GM21515 (cell line): ENCODE results near the gene JMJD1C.
A peak's percentile ranks its signal among the peaks of the same experiment; 100 is the strongest.

Experiments used
- ATAC-seq: cut with Tn5 transposase; IDR thresholded peaks from one replicate; pipeline ENCODE4 v1.9.1; 2021; ENCODE audit not compliant: unreplicated experiment

JMJD1C gene

DNA sequence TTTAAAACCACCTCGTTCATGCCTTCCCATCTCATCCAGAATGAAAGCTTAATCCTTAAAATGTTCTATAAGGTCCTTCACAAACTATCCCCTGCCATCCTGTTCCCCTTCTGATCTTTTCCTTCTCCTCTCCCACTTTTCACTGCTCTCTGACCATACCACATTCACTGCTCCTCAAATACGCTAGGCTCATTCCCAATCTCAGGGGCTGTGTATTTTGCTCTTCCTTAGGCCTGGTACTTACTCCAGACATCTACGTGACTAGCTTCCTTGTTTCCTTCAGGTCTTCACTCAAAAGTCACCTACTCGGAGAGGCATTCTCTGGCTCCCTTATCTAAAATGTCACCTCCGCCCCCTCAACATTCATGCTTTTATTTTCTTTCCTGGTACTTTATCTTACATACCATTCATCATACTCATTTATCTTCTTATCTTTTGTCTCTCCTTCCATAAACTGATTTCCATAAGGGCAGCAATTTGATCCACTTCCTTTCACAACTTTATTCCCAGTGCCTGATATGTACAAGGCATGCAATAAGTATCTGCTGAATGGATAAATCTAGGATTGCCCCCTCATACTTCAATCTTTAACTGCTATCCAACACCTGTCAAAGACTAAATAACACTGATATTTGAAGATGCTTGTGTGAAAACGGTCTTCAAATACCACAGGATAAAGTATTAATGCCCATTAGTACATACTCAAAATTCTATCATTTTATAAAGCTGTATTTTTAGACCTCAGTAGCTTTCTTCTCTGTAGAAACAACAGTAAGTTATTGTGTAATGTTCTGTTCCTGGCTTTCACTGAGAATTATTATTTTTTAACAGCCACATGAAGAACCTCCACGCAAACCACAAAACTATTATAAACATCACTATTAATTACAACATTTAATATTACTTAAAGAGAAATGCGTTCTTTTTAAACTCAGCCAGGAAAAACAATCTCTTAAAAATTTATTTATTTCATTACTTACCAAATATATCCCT, 27.0 kb downstream of the JMJD1C start:
- ATAC-seq = no peak

DNA sequence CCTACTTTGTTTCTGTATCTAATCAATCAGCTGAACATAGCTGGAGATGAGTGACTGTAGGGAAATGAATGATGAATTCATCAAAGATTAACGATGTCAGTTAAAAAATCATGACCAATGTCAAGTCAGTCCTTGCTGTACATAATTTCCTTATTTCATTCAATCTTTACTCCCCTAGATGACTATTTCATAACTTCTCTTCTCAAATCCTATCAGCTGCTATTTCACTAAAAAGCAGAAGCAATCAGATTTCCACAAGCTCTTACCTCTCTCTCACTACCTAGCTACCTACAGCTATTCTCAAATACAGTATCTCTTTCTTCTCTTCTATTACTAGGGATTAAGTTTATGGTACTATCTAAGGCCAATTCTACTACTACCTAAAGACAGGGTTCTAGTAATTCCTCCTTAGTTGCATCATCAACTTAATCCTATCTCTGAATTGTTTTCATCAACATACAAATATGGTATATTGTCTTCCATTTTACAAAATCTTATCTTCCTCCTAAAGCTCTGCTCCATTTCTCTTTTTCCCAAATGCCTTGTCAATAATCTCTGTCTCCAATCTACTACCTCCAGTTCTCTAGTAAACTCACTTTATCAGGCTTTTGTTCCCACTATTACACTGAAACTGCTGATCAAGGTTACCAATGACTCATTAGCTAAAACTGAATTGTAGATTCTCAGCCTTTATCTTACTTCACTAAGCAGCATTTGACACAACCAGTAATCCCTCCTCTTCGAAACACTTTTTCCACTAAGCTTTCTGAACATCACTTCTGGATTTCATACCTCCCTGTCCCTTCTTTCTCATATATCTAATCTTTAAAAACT, 28.4 kb downstream of the JMJD1C start:
- ATAC-seq = no peak

DNA sequence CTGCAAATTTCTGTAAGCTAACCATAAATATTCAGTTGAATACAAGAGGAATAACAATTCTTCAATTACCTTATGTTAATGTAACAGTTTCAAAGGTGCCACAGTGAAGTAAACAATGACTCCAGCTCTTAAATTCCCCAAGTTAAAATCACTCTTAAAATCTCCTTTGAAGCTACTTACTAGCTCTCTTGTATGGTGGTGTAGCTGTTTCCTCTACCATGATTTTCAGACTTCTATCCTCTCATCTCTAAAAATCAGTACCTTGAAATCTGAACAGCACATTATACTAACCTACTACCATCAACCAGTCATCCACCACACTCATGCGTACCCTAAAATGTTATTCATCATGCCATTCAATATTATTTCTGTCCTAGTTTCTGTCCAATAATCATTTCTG, 29.6 kb downstream of the JMJD1C start:
- ATAC-seq = no peak

DNA sequence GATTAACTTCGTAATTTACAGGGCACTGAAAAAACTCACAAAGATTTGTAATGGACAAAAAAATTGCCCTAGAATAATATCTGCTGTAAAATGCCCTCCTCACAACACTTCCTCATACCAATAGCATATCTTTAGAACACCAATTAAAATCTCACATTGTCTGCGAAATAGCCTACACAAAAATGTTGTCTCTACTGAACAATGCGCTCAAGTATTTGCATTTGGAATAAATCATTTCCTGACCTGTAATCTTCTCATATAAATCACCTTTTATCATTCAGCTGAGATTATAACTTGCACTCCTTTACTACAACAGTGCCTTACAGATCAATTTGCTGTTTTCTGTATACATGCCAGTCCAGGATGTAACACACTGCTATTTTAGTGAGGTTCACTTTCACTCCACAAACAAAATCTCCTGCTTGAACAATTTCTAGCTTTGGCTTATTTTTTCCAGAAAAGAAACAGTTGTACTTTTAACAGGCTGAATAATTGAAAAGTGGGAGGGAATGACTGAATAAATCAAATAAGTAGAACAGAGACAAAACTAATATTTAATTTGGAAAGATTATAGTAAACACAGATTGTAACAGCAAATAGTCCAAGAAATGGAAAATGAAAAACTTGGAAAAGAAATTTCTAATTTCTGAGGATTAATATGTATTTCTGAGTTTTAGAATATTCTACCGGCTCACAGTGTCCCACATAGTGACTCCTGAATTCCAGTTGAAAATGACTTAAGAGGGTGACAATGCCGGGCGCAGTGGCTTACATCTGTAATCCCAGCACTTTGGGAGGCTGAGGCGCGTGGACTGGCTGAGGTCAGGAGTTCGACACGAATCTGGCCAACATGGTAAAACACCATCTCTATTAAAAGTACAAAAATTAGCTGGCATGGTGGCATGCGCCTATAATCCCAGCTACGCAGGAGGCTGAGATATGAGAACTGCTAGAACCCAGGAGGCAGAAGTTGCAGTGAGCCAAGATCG, 30.6 kb downstream of the JMJD1C start:
- ATAC-seq = no peak

DNA sequence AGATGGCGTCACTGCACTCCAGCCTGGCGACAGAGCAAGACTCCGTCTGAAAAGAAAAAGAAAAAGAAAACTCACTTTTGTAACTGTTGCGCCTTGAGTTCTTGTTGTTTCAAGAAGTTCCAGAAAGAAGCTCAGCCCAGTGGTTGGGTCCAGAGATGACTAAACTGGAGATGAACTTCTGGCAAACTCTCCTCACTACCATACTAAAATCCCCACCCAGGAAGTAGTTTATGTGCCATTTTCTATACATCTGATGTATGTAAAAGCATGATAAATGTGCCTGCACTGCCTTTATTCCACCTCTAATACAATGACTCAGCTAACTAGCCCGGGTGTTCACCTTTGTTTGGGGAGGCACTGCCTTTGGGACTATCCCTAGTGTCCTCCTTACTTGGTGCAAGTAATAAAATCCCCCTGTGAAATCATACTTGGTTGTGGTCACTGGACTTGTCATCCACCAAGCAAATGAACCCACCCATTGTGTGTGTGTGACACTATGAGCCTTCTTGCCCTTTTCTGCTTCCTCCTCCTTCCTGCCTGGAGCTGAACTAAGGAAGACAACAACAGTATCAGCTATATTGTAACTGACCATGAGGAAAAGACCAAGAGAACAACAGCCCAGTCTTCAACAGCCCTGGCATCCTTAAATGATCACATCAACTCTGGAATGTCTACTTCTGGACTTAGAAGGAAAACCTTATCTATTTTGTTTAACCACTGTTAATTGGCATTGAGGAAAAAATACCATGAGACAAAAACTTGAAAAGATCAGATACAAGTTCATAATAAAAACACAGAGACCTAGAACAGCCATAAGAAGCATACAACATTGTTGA, 33.6 kb downstream of the JMJD1C start:
- no peak for ATAC-seq

DNA sequence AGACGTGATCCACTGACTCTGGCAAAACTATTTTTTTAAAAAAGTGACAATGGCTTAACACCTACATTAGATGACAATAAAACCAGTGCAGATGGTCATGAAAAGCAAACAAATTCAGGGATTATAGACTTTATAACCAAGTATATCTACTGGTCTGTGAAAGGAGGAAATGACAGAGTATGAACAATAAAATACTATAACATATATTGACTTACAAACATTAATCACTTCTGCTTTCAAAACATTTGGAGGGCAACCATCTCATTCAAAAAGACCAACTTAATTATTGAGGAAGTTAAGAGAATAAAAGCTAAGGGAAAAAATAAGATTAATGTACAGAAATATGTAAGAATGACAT, 34.8 kb downstream of the JMJD1C start:
- ATAC-seq = no peak

DNA sequence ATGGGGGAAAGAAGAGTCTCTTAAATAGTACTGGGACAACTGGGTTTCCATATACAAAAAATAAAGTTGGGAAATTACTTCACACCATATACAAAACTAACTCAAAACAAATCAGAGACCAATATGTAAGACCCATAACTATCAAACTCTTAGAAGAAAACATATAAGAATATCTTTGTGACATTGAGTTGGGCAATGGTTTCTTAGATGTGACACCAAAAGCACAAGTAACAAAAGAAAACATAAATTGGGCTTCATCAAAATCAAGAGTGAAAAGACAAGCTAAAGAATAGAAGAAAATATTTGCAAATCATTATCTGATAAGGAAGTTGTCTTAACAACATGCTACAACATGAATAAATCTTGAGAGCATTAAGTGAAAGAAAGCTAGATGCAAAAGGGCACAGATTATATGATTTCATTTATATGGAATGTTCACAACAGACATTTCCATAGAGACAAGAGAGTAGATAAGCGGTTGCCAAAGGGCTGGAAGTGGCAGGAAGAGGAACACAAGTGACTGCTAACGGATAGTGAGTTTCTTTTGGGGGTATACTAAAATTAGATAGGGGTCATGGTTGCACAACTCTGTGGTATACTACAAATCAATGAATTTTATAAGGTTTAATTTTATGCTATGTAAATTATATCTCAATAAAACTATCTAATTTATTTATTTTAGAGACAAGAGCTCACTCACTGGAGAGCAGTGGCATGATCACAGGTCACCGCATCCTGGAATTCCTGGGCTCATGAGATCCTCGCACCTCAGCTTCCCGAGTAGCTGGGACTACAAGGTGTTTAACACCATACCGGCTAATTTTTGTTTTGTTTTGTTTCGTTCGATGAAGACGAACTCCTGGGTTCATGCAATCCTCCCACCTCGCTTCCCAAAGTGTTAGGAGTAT, 35.4 kb downstream of the JMJD1C start:
- no peak for ATAC-seq

DNA sequence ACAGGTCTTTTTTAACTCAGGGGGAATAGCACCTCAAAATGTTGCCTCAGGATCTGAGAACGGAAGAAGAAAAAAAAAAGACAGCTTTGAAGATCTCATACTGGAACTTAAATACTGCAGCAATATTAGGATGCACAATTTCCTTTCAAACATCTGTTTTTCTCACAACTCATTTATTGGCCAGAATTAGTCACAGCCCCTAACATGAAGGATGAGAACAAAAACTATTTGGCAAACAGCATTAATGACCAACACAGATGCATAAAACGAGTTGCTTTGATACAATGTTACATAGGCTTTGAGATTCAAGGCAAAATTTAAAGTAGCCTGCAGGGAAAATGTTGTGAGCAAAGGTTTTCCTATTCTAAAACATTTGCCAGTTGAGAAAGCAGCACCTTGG, 36.5 kb downstream of the JMJD1C start:
- no peak for ATAC-seq

DNA sequence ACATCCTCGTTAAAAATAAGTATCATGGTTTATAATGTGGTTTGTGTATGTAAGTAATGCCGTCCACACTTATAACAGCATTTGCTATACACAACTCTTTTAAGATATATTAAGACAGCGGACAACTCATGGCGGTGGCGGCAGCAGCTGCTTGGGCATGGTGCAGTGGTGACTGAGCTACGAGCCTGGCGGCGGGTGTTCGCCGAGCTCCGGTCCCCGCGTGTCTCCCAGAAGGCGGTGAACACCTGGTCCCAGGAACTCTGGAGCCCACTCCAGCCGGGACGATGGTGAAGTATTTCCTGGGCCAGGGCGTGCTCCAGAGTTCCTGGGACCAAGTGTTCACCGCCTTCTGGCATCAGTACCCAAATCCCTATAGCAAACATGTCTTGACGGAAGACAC, 38.8 kb downstream of the JMJD1C start:
- ATAC-seq = no peak

DNA sequence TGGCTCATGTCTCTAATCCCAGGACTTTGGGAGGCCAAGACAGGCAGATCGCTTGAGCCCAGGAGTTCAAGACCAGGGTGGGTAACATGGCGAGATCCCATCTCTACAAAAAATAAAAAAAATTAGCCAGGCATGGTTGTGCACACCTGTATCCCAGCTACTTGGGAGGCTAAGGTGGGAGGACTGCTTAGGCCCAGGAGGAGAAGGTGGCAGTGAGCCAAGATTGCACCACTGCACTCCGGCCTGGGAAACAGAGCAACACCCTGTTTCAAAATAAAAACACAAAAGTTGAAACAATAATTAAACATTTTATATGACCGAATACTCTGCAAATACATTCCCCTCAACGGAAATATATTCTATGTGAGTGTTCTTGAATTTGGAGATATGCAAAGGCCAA, 40.3 kb downstream of the JMJD1C start:
- no peak for ATAC-seq

DNA sequence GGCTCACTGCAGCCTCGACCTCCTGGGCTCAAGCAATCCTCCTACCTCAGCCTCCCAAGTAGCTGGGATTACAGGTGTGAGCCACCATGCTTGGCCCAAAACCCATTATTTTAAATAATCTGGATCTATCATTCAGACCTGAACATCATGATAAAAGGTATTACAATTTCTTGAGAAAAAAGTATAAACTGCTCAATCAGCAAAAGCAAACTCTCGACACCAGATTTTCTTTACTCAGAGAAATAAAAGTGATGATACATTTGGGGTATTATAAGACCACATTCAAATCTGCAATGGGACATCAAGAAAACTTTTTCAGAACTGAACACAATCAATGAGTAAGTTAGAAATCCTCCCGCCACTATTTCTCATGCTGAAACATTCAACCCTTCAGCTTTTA, 41.2 kb downstream of the JMJD1C start:
- no peak for ATAC-seq

DNA sequence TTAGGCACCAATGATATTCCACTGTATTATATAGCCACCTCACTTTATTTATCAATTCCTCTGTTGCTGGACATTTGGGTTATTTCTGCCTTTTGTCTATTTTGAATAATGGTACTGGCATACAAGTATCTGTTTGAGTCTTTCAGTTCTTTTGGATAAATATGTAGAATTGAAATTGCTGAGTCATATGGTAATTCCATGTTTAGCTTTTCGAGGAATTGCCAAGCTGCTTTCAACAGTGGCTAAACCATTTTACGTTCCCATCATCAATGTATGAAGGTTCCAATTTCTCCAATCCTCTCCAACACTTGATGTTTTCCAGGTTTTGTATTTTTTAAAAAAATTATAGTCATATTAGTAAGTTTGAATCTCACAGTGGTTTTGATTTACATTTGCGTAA, 42.3 kb downstream of the JMJD1C start:
- ATAC-seq = no peak

DNA sequence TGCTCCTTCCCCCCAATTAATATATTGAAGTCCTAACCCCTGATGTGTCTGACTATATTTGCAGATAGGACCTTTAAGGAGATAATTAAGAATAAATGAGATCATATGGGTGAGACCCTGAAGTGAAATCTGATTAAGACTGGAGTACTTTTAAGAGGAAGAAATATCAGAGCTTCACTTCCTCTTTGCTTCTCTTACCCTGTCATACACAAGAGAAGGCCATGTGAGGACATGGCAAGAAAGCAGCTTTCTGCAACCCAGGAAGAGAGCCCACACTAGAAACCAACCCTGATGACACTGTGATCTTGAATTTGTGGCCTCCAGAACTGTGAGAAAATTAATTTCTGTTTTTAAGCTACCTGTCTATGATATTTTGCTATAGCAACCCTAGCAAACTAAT, 44.2 kb downstream of the JMJD1C start:
- peak; percentile 96 for ATAC-seq

DNA sequence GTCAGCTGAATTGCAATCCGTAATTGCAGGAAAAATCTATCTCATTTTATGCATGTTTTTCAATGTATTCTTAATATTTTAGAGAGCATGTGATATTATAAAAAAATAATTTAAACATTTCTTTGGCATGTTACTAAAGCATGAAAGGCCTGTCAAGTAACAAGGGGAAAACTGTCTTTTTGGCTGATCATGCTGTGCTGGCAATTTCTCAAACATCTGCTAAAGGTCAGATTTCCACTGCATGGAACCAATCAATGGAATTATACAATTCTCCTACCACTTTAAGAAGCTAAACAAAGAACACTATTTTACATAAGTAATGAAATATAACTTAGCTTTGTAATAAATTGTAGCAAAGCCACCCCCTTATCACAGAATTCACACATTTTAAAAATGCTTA, 49.4 kb downstream of the JMJD1C start:
- no peak for ATAC-seq

DNA sequence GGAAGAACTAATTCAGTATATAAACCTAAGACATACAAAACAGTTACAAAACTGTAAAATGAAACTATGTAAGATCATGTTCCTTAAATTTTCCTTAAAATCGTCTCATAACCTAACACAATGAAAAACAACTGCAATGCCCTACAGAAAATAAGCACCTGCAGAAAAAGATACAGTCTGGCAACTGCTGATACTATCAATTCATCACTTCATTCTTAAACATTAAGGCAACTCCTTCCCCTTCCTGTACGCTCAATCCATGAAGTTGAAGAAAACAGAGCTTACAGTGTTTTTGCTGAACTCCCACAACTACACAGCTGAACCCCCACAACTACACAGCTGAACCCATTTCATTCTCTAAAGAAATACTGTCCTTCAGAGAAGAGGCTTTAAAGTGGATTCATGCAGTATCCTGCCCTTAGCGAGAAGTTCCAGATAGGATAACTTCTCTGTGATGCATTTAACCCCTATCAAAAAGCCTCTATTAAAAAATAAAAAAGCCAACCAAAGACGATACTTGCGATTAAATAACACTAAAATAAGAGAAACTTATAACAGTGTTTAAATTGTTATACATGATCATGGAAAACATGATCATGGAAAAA, 50.0 kb downstream of the JMJD1C start:
- no peak for ATAC-seq

DNA sequence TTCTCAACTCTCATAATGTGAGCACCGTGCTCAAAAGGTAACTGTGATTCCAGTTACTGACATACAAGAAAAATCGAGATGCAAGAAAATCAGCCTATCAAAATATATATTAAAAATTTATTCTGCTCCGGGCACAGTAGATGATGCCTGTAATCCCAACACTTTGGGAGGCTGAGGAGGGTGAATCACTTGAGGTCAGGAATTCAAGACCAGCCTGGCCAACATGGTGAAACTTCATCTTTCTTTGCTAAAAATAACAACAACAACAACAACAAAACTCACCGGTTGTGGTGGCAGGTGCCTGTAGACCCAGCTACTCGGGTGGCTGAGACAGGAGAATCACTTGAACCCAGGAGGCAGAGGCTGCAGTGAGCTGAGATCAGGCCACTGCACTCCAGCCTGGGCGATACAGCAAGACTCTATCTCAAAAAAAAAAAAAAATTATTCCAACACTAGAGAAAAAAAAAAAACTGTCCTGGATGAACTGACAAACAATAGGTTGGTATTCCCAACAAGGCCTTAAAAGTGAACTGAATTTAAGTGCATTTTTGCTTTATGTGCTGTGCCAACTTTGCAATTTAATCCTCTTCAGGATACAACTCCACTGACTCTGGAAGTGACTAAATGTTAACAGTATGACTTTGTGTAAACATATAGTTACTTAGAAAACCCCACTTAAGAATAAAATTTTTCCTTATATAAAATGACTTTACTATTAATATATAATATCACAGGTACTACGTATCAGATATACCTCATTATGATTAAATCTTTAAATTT, 51.1 kb downstream of the JMJD1C start:
- ATAC-seq = no peak

DNA sequence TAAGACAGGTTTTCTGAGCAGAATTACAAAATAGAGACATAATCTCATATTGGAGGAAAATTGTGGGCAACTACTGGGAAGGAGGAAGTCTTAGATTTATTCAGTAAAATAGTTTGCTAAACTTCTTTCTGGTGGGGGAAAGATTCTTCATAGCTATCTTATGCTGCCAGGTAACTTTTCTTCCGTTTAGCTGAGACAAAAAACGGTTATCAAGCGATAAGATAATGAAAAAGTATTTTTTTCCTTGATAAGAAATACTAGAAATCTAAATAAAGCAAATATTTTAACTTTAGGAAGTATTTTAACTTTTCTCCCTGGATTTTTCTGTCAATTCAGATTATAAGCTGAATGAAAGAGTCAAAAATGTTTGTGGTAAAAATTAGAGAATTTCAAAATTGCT, 52.3 kb downstream of the JMJD1C start:
- no peak for ATAC-seq

DNA sequence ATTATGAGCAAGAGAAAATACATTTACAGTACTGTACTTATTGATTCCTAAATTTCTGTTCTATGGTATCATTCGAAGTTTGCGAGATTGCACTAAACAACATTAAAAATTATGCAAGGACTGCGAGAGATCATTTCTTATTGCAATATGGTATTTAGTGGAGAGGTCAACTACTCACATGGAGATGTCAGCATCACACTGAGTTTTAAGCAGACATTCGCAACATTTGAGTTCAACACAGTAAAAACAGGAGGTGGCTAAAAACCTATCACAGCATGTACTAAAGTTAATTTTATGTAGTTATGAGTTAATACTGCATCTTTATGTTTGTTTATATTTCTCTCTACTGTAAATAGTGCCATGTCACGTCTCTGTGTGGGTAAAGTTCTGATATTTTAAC, 53.5 kb downstream of the JMJD1C start:
- no peak for ATAC-seq
